NT2/D1 (cell line): Measurements from ENCODE around the gene SND1.

ENCODE experiments used
- DNase-seq: peaks from one replicate; pipeline ENCODE4 v3.0.0-alpha.2; 2011; ENCODE audit warnings: low read depth, low spot score
- H3K27me3 ChIP-seq: 2 replicates; pipeline ENCODE4 v1.6.0; 2011; ENCODE audit warnings: mild to moderate bottlenecking; ENCODE audit not compliant: insufficient read length, insufficient read depth
- H3K36me3 ChIP-seq: 2 replicates; pipeline ENCODE4 v1.6.1; 2011; ENCODE audit warnings: mild to moderate bottlenecking, low read length, mixed read lengths; ENCODE audit not compliant: insufficient read depth, insufficient read length
- H3K4me1 ChIP-seq: 2 replicates; pipeline ENCODE4 v1.5.1; 2011; ENCODE audit not compliant: insufficient read depth, insufficient read length
- H3K4me3 ChIP-seq: 2 replicates; pipeline ENCODE4 v1.5.1; 2011; ENCODE audit warnings: low read depth; ENCODE audit not compliant: insufficient read length
- H3K9ac ChIP-seq: 2 replicates; pipeline ENCODE4 v1.6.0; 2011; ENCODE audit warnings: low read depth; ENCODE audit not compliant: insufficient read length
- H3K9me3 ChIP-seq: 2 replicates; pipeline ENCODE4 v1.5.1; 2011; ENCODE audit warnings: mild to moderate bottlenecking, low read length; ENCODE audit not compliant: insufficient read depth
- SUZ12 ChIP-seq: IDR thresholded peaks from 2 replicates; pipeline ENCODE4 v1.6.1; 2011; ENCODE audit not compliant: insufficient read length, insufficient read depth; ENCODE audit errors: extremely low read depth
- YY1 ChIP-seq: IDR thresholded peaks from 2 replicates; pipeline ENCODE4 v1.6.1; 2011; ENCODE audit not compliant: insufficient read length, insufficient read depth
- ZNF274 ChIP-seq: IDR thresholded peaks from 2 replicates; pipeline ENCODE4 v1.6.1; 2011; ENCODE audit warnings: mild to moderate bottlenecking, low read depth, low read length

Gene SND1

GRCh38 chr7:128010391-128011127, 358.6 kb downstream of the SND1 start:
- H3K27me3 ChIP-seq: no peaks in the 10 kb centered on the region
- H3K4me1 ChIP-seq: peaks cover 2% of the 10 kb centered on the region
- H3K9me3 ChIP-seq: no peaks in the 10 kb centered on the region
- no peak overlapping the region for H3K4me3 ChIP-seq
- TF ChIP-seq ZNF274: no peak
- TF ChIP-seq YY1: no peak
- no peak for TF ChIP-seq SUZ12
- H3K9ac ChIP-seq: no peak overlapping the region
- DNase-seq: no peak
- peaks cover 22% of the 10 kb centered on the region for H3K36me3 ChIP-seq

- TF ChIP-seq YY1 (no peak), SUZ12 (no peak)
- Histone ChIP-seq H3K9me3 (no peaks in the 10 kb centered on the region), H3K36me3 (peaks cover 22% of the 10 kb centered on the region), H3K4me3 (no peak overlapping the region), H3K9ac (no peak overlapping the region), H3K27me3 (no peaks in the 10 kb centered on the region), H3K4me1 (peaks cover 2% of the 10 kb centered on the region)
- no peak for DNase-seq
Observed at GRCh38 chr7:128011131-128011661, 359.2 kb downstream of the SND1 start.

- H3K27me3 ChIP-seq: no peaks in the 10 kb centered on the region
- H3K4me1 ChIP-seq: peaks cover 9% of the 10 kb centered on the region
- TF ChIP-seq SUZ12: no peak
- TF ChIP-seq ZNF274: no peak
- TF ChIP-seq YY1: no peak
- no peak overlapping the region for H3K9ac ChIP-seq
- DNase-seq: no peak
- H3K36me3 ChIP-seq: peaks cover 20% of the 10 kb centered on the region
- H3K9me3 ChIP-seq: no peaks in the 10 kb centered on the region
- no peak overlapping the region for H3K4me3 ChIP-seq
Observed at GRCh38 chr7:128014811-128015210, 362.8 kb downstream of the SND1 start.

GRCh38 chr7:128017460-128017859, 365.5 kb downstream of the SND1 start:
- H3K36me3 ChIP-seq: peaks cover 17% of the 10 kb centered on the region
- H3K4me3 ChIP-seq: no peak overlapping the region
- H3K27me3 ChIP-seq: no peaks in the 10 kb centered on the region
- no peak overlapping the region for H3K9ac ChIP-seq
- H3K9me3 ChIP-seq: no peaks in the 10 kb centered on the region
- H3K4me1 ChIP-seq: peaks cover 7% of the 10 kb centered on the region
- TF ChIP-seq YY1 (no peak), ZNF274 (no peak), SUZ12 (no peak)
- DNase-seq: no peak

GRCh38 chr7:128017862-128018845, 366.2 kb downstream of the SND1 start:
- H3K36me3 ChIP-seq: peaks cover 11% of the 10 kb centered on the region
- H3K4me1 ChIP-seq: peaks cover 7% of the 10 kb centered on the region
- no peaks in the 10 kb centered on the region for H3K27me3 ChIP-seq
- no peak overlapping the region for H3K4me3 ChIP-seq
- no peak overlapping the region for H3K9ac ChIP-seq
- no peak for DNase-seq
- no peaks in the 10 kb centered on the region for H3K9me3 ChIP-seq
- TF ChIP-seq YY1: no peak
- TF ChIP-seq SUZ12: no peak
- no peak for TF ChIP-seq ZNF274

- Histone ChIP-seq H3K9ac (no peak overlapping the region), H3K36me3 (peaks cover 4% of the 10 kb centered on the region), H3K4me1 (peaks cover 7% of the 10 kb centered on the region), H3K9me3 (no peaks in the 10 kb centered on the region), H3K27me3 (no peaks in the 10 kb centered on the region), H3K4me3 (no peak overlapping the region)
- no peak for DNase-seq
- no peak for TF ChIP-seq YY1
- no peak for TF ChIP-seq ZNF274
- TF ChIP-seq SUZ12: no peak
Observed at GRCh38 chr7:128019288-128019687, 367.3 kb downstream of the SND1 start.

- H3K36me3 ChIP-seq: peaks cover 7% of the 10 kb centered on the region
- no peak for DNase-seq
- no peaks in the 10 kb centered on the region for H3K9me3 ChIP-seq
- H3K4me3 ChIP-seq: no peak overlapping the region
- no peak overlapping the region for H3K9ac ChIP-seq
- peaks cover 7% of the 10 kb centered on the region for H3K4me1 ChIP-seq
- H3K27me3 ChIP-seq: no peaks in the 10 kb centered on the region
- no peak for TF ChIP-seq SUZ12
- TF ChIP-seq ZNF274: no peak
- TF ChIP-seq YY1: no peak
Observed at GRCh38 chr7:128020159-128020558, 368.2 kb downstream of the SND1 start.
